ENCODE data around the gene GIPR.

DNA sequence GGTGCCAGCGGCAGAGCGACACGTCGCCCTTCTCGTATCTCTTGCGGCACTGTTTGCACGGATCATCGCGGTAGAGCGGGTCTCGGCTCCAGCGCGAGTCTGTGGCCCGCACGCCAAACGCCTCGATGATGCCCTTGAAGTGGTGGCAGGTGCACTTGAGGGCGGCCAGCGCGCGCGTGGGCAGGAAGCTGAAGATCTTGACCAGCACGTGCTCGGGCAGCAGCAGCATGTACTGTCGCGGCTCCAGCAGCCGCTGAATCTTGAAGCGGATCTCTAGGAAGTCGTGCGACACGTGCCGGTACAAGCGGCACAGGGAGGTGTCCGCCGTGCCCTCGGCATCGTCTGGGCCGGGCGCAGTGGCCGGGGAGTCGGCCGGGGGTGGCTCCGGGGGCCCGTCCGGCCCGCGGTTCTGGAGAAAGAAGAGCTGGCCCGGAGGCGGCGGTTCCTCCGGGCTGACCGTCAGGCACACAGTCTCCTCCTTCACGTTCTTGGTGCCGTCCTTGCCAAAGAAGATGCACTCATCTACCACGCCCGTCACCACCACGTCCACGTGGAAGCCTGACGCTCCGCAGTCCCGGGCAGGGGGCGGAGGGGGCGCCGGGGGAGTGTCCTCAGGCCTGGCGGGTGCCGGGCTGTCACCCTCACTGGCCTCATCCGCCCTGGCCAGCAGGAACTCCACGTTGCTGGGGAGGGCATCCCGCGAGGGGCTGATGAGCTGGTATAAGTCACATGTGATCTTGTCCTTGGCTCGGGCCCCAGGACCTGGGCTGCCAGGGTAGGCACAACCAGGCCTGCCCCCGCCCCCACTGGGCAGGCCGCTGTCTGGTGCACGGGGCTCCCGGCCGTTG lies 44.1 kb downstream of the GIPR start:
- no peak for TF ChIP-seq POLR2A (IDR thresholded peaks at IDR 0.05; ENCODE audit: low read length)
- TF ChIP-seq GATA1 (IDR thresholded peaks at IDR 0.05; ENCODE audit: low read depth, low read length): no peak
